ENCODE measurements around the gene CENPM. TPM values are rescaled to one million over a fixed set of nuclear protein-coding genes. Genes with fewer than 3 reads are reported as not detected.

CENPM gene
- total and polyA plus RNA-seq, 10 of the 15 experiments (the other 5 are each of a cell fraction or from before 2014, with no cell fraction given), result 36.7 to 212 (median 74.7) TPM

DNA sequence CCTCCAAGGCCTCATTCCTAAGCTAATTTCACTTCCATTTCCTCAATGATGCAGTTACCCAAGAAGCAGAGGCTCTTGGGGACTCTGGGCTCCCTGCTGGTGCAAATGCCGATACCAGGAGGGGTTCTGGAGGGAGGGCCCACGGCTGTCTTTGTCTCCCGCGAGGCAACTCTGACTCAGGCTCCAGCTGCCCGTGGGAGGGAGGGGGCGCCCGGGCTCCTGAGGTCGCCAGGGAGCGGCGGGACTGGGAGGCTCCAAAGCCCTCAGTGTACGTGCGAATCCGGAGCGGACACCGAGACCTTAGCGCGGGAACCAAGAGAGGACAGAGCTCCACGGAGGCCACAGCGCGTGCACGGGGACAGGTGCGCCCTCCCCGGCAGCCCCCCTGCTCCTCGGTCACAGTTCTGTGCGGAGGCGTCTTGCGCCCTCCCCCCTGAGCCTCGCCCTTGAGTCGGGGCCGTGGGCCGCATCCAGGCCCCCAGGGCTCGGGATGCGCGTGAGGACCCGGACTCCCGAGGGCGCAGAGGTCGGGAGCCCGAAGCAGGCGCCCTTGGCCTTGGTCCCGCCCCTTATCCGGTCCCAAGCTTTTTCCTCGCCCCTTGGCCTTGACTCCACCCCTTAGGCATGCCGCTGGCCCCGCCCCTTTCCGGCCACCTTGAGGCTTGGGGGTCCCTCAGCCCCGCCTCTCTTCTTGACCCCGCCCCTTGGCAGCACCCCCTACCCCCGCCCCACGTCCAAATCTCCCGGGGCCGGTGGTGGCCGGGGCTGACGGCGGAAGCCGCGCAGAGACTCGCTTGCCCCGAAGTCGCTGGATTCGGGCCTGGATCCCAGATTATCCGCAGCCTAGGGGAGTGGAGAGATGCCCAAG is 27.4 kb downstream of the CENPM start (continued):
- TF ChIP-seq RELB (IDR thresholded peaks at IDR 0.05; ENCODE audit: low read depth) (peak; percentile 40; the same call in 1 of the 2 replicates), TBL1XR1 (IDR thresholded peaks at IDR 0.05; ENCODE audit: low read depth, low read length) (0 out of 2 replicates have a peak, but pooled peaks have one; percentile 10), SRF (IDR thresholded peaks at IDR 0.05; ENCODE audit: low read depth in 2 of 2, low read length in 2 of 2) (0 out of 4 replicates have a peak, but pooled peaks of 1 of the 2 experiments have one; percentile 31), LARP7 (IDR thresholded peaks at IDR 0.05) (peak; percentile 84), E4F1 (IDR thresholded peaks at IDR 0.05; ENCODE audit: borderline replicate concordance, partially characterized antibody) (no peak), GATAD2B (conservative IDR thresholded peaks at IDR 0.05; ENCODE audit: low read depth) (peak; percentile 72; the same call in 1 of the 2 replicates), BCL11A (IDR thresholded peaks at IDR 0.05; ENCODE audit: low read depth, low read length) (no peak), IKZF2 (IDR thresholded peaks at IDR 0.05) (peak; percentile 64 to 84; a peak in 3 of 4 replicates), ZNF384 (IDR thresholded peaks at IDR 0.05; ENCODE audit: borderline replicate concordance, low read depth, low read length) (no peak), KLF5 (IDR thresholded peaks at IDR 0.05; ENCODE audit: partially characterized antibody) (no peak), POLR2A (IDR thresholded peaks at IDR 0.05; ENCODE audit: low read depth, low read length) (peak; percentile 85), ETV6 (conservative IDR thresholded peaks at IDR 0.05 in 1 of 2, IDR thresholded peaks at IDR 0.05 in 1 of 2; ENCODE audit: borderline replicate concordance in 1 of 2, low read depth in 1 of 2) (0 out of 4 replicates have a peak, but pooled peaks of 1 of the 2 experiments have one; percentile 23), CHD4 (IDR thresholded peaks at IDR 0.05) (no peak), ZNF207 (IDR thresholded peaks at IDR 0.05; ENCODE audit: borderline replicate concordance) (peak; percentile 68), BHLHE40 (IDR thresholded peaks at IDR 0.05; ENCODE audit: borderline replicate concordance in 1 of 2, low read depth in 2 of 2, low read length in 1 of 2) (peak; percentile 6 to 82; a peak in 2 of 4 replicates), RCOR1 (conservative IDR thresholded peaks at IDR 0.05; ENCODE audit: low read depth, low read length) (peak; percentile 12; the same call in 1 of the 2 replicates), IRF5 (IDR thresholded peaks at IDR 0.05; ENCODE audit: borderline replicate concordance) (no peak), NFXL1 (IDR thresholded peaks at IDR 0.05; ENCODE audit: borderline replicate concordance) (no peak)
- TF ChIP-seq, protein P1, sequence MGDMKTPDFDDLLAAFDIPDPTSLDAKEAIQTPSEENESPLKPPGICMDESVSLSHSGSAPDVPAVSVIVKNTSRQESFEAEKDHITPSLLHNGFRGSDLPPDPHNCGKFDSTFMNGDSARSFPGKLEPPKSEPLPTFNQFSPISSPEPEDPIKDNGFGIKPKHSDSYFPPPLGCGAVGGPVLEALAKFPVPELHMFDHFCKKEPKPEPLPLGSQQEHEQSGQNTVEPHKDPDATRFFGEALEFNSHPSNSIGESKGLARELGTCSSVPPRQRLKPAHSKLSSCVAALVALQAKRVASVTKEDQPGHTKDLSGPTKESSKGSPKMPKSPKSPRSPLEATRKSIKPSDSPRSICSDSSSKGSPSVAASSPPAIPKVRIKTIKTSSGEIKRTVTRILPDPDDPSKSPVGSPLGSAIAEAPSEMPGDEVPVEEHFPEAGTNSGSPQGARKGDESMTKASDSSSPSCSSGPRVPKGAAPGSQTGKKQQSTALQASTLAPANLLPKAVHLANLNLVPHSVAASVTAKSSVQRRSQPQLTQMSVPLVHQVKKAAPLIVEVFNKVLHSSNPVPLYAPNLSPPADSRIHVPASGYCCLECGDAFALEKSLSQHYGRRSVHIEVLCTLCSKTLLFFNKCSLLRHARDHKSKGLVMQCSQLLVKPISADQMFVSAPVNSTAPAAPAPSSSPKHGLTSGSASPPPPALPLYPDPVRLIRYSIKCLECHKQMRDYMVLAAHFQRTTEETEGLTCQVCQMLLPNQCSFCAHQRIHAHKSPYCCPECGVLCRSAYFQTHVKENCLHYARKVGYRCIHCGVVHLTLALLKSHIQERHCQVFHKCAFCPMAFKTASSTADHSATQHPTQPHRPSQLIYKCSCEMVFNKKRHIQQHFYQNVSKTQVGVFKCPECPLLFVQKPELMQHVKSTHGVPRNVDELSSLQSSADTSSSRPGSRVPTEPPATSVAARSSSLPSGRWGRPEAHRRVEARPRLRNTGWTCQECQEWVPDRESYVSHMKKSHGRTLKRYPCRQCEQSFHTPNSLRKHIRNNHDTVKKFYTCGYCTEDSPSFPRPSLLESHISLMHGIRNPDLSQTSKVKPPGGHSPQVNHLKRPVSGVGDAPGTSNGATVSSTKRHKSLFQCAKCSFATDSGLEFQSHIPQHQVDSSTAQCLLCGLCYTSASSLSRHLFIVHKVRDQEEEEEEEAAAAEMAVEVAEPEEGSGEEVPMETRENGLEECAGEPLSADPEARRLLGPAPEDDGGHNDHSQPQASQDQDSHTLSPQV (IDR thresholded peaks at IDR 0.05), result no peak

Measured in GM12878 (cell line).